ENCODE results near the gene SART3.

The SART3 gene

GRCh38 chr12:108604208-108604941, 43.4 kb upstream of the SART3 start:
- Histone ChIP-seq H3K27me3 (ENCODE audit: control insufficient read depth in 5 of 5, insufficient read depth in 4 of 5, low read length in 5 of 5) (peaks cover 0 to 4% (median 0%) of the 10 kb centered on the region in 5 donors), H3K4me1 (ENCODE audit: control insufficient read depth in 5 of 5, insufficient read depth in 5 of 5, low read length in 5 of 5) (peaks cover 0 to 8% (median 1%) of the 10 kb centered on the region in 5 donors), H3K36me3 (ENCODE audit: control insufficient read depth in 5 of 5, insufficient read depth in 5 of 5, low read length in 5 of 5) (no peaks in the 10 kb centered on the region)

GRCh38 chr12:108603743-108604142, 42.8 kb upstream of the SART3 start:
- no peak overlapping the region for H3K9ac ChIP-seq (ENCODE audit: low read length in 5 of 5)
- H3K27me3 ChIP-seq (ENCODE audit: control insufficient read depth in 5 of 5, insufficient read depth in 4 of 5, low read length in 5 of 5) = peaks cover 0 to 3% (median 0%) of the 10 kb centered on the region in 5 donors
- H3K4me1 ChIP-seq (ENCODE audit: control insufficient read depth in 5 of 5, insufficient read depth in 5 of 5, low read length in 5 of 5) = peaks cover 0 to 7% (median 0%) of the 10 kb centered on the region in 5 donors
- no peak overlapping the region for H3K27ac ChIP-seq (ENCODE audit: low read depth, low read length)
- H3K36me3 ChIP-seq (ENCODE audit: control insufficient read depth in 5 of 5, insufficient read depth in 5 of 5, low read length in 5 of 5) = no peaks in the 10 kb centered on the region
- no peaks in the 10 kb centered on the region for H3K9me3 ChIP-seq (ENCODE audit: control insufficient read depth in 5 of 5, low read length in 5 of 5)
- no peak overlapping the region for H3K4me3 ChIP-seq (ENCODE audit: low read depth in 1 of 5, low read length in 5 of 5)

More at GRCh38 chr12:108604208-108604941, 43.4 kb upstream of the SART3 start:
- Histone ChIP-seq H3K9ac (ENCODE audit: low read length in 5 of 5) (no peak overlapping the region), H3K4me3 (ENCODE audit: low read depth in 1 of 5, low read length in 5 of 5) (no peak overlapping the region), H3K9me3 (ENCODE audit: control insufficient read depth in 5 of 5, low read length in 5 of 5) (no peaks in the 10 kb centered on the region), H3K27ac (ENCODE audit: low read depth, low read length) (no peak overlapping the region)

- H3K9ac ChIP-seq (ENCODE audit: low read length in 5 of 5) = no peak overlapping the region
- no peak overlapping the region for H3K27ac ChIP-seq (ENCODE audit: low read depth, low read length)
- H3K36me3 ChIP-seq (ENCODE audit: control insufficient read depth in 5 of 5, insufficient read depth in 5 of 5, low read length in 5 of 5) = no peaks in the 10 kb centered on the region
- peaks cover 0 to 3% (median 0%) of the 10 kb centered on the region in 5 donors for H3K27me3 ChIP-seq (ENCODE audit: control insufficient read depth in 5 of 5, insufficient read depth in 4 of 5, low read length in 5 of 5)
- no peaks in the 10 kb centered on the region for H3K9me3 ChIP-seq (ENCODE audit: control insufficient read depth in 5 of 5, low read length in 5 of 5)
- H3K4me3 ChIP-seq (ENCODE audit: low read depth in 1 of 5, low read length in 5 of 5) = no peak overlapping the region
- H3K4me1 ChIP-seq (ENCODE audit: control insufficient read depth in 5 of 5, insufficient read depth in 5 of 5, low read length in 5 of 5) = peaks cover 0 to 13% (median 2%) of the 10 kb centered on the region in 5 donors
These were observed 42.2 kb upstream of the SART3 start for GRCh38 chr12:108602976-108603704.

- H3K36me3 ChIP-seq (ENCODE audit: control insufficient read depth in 5 of 5, insufficient read depth in 5 of 5, low read length in 5 of 5) = no peaks in the 10 kb centered on the region
- H3K9ac ChIP-seq (ENCODE audit: low read length in 5 of 5) = no peak overlapping the region
- peaks cover 0 to 14% (median 7%) of the 10 kb centered on the region in 5 donors for H3K4me1 ChIP-seq (ENCODE audit: control insufficient read depth in 5 of 5, insufficient read depth in 5 of 5, low read length in 5 of 5)
- peaks cover 0 to 7% (median 3%) of the 10 kb centered on the region in 5 donors for H3K27me3 ChIP-seq (ENCODE audit: control insufficient read depth in 5 of 5, insufficient read depth in 4 of 5, low read length in 5 of 5)
- H3K4me3 ChIP-seq (ENCODE audit: low read depth in 1 of 5, low read length in 5 of 5) = no peak overlapping the region
- no peaks in the 10 kb centered on the region for H3K9me3 ChIP-seq (ENCODE audit: control insufficient read depth in 5 of 5, low read length in 5 of 5)
- no peak overlapping the region for H3K27ac ChIP-seq (ENCODE audit: low read depth, low read length)
These were observed 41.3 kb upstream of the SART3 start for GRCh38 chr12:108602209-108602705.

- H3K4me3 ChIP-seq (ENCODE audit: low read depth in 1 of 5, low read length in 5 of 5) = no peak overlapping the region
- peaks cover 4 to 16% (median 13%) of the 10 kb centered on the region in 5 donors for H3K27me3 ChIP-seq (ENCODE audit: control insufficient read depth in 5 of 5, insufficient read depth in 4 of 5, low read length in 5 of 5)
- peaks cover 0 to 18% (median 10%) of the 10 kb centered on the region in 5 donors for H3K4me1 ChIP-seq (ENCODE audit: control insufficient read depth in 5 of 5, insufficient read depth in 5 of 5, low read length in 5 of 5)
- no peak overlapping the region for H3K27ac ChIP-seq (ENCODE audit: low read depth, low read length)
- H3K9ac ChIP-seq (ENCODE audit: low read length in 5 of 5) = no peak overlapping the region
- no peaks in the 10 kb centered on the region for H3K36me3 ChIP-seq (ENCODE audit: control insufficient read depth in 5 of 5, insufficient read depth in 5 of 5, low read length in 5 of 5)
- no peaks in the 10 kb centered on the region for H3K9me3 ChIP-seq (ENCODE audit: control insufficient read depth in 5 of 5, low read length in 5 of 5)
These were observed 39.7 kb upstream of the SART3 start for GRCh38 chr12:108600702-108601007.

- Histone ChIP-seq H3K9me3 (ENCODE audit: control insufficient read depth in 5 of 5, low read length in 5 of 5) (no peaks in the 10 kb centered on the region), H3K4me1 (ENCODE audit: control insufficient read depth in 5 of 5, insufficient read depth in 5 of 5, low read length in 5 of 5) (peaks cover 0 to 20% (median 10%) of the 10 kb centered on the region in 5 donors), H3K27ac (ENCODE audit: low read depth, low read length) (no peak overlapping the region)
These were observed 39.2 kb upstream of the SART3 start for GRCh38 chr12:108599948-108600701.

GRCh38 chr12:108599541-108599940, 38.6 kb upstream of the SART3 start:
- H3K27me3 ChIP-seq (ENCODE audit: control insufficient read depth in 5 of 5, insufficient read depth in 4 of 5, low read length in 5 of 5) = peaks cover 4 to 19% (median 16%) of the 10 kb centered on the region in 5 donors
- no peak overlapping the region for H3K9ac ChIP-seq (ENCODE audit: low read length in 5 of 5)
- H3K9me3 ChIP-seq (ENCODE audit: control insufficient read depth in 5 of 5, low read length in 5 of 5) = no peaks in the 10 kb centered on the region
- H3K4me1 ChIP-seq (ENCODE audit: control insufficient read depth in 5 of 5, insufficient read depth in 5 of 5, low read length in 5 of 5) = peaks cover 0 to 20% (median 10%) of the 10 kb centered on the region in 5 donors
- no peak overlapping the region for H3K4me3 ChIP-seq (ENCODE audit: low read depth in 1 of 5, low read length in 5 of 5)
- no peak overlapping the region for H3K27ac ChIP-seq (ENCODE audit: low read depth, low read length)
- no peaks in the 10 kb centered on the region for H3K36me3 ChIP-seq (ENCODE audit: control insufficient read depth in 5 of 5, insufficient read depth in 5 of 5, low read length in 5 of 5)

More at GRCh38 chr12:108599948-108600701, 39.2 kb upstream of the SART3 start:
- Histone ChIP-seq H3K9ac (ENCODE audit: low read length in 5 of 5) (no peak overlapping the region), H3K4me3 (ENCODE audit: low read depth in 1 of 5, low read length in 5 of 5) (no peak overlapping the region), H3K27me3 (ENCODE audit: control insufficient read depth in 5 of 5, insufficient read depth in 4 of 5, low read length in 5 of 5) (peaks cover 4 to 17% (median 16%) of the 10 kb centered on the region in 5 donors), H3K36me3 (ENCODE audit: control insufficient read depth in 5 of 5, insufficient read depth in 5 of 5, low read length in 5 of 5) (no peaks in the 10 kb centered on the region)

GRCh38 chr12:108598553-108599250, 37.7 kb upstream of the SART3 start:
- Histone ChIP-seq H3K9me3 (ENCODE audit: control insufficient read depth in 5 of 5, low read length in 5 of 5) (no peaks in the 10 kb centered on the region), H3K36me3 (ENCODE audit: control insufficient read depth in 5 of 5, insufficient read depth in 5 of 5, low read length in 5 of 5) (no peaks in the 10 kb centered on the region), H3K4me3 (ENCODE audit: low read depth in 1 of 5, low read length in 5 of 5) (peak overlapping the region in 1 of 5 donors; percentile 11), H3K9ac (ENCODE audit: low read length in 5 of 5) (no peak overlapping the region), H3K4me1 (ENCODE audit: control insufficient read depth in 5 of 5, insufficient read depth in 5 of 5, low read length in 5 of 5) (peaks cover 0 to 20% (median 7%) of the 10 kb centered on the region in 5 donors), H3K27me3 (ENCODE audit: control insufficient read depth in 5 of 5, insufficient read depth in 4 of 5, low read length in 5 of 5) (peaks cover 4 to 19% (median 16%) of the 10 kb centered on the region in 5 donors), H3K27ac (ENCODE audit: low read depth, low read length) (no peak overlapping the region)

Data from subcutaneous abdominal adipose tissue (tissue), 5 donors.